CD14-positive monocyte (primary cell): ENCODE results near the gene CCDC34. TPM values are rescaled to one million over a fixed set of nuclear protein-coding genes. Genes with fewer than 3 reads are reported as not detected.

ENCODE experiments used
- DNase-seq, 3 donors: peaks; one replicate each; pipeline ENCODE4 v3.0.0-alpha.2; 2011 to 2022
- H2AFZ ChIP-seq: 2 replicates; pipeline ENCODE4 v1.6.0; 2012; ENCODE audit warnings: mild to moderate bottlenecking, low read depth, low read length, inconsistent platforms; ENCODE audit not compliant: insufficient read depth, poor library complexity, severe bottlenecking
- H3K27ac ChIP-seq, 2 donors: 1 replicate in 1 of 2; 2 replicates in 1 of 2; pipeline ENCODE4 v1.5.1; 2012 to 2013; ENCODE audit warnings: low read length in 2 of 2, control low read depth in 1 of 2, inconsistent platforms in 1 of 2, low read depth in 1 of 2, mild to moderate bottlenecking in 1 of 2
- H3K27me3 ChIP-seq, 2 donors: one replicate each; pipeline versions ENCODE4 v1.6.0 to v1.6.1; 2011 to 2013; ENCODE audit warnings: low read length in 2 of 2; ENCODE audit not compliant: control insufficient read depth in 2 of 2, insufficient read depth in 2 of 2
- H3K36me3 ChIP-seq, 2 donors: replicated peaks in 1 of 2; 1 replicate in 1 of 2; 2 replicates in 1 of 2; pipeline versions ENCODE4 v1.5.1 to v1.6.1; 2012 to 2013; ENCODE audit warnings: low read length in 2 of 2, control low read depth in 1 of 2, inconsistent platforms in 1 of 2, mild to moderate bottlenecking in 1 of 2; ENCODE audit not compliant: insufficient read depth in 2 of 2, control insufficient read depth in 1 of 2
- H3K4me1 ChIP-seq, 2 donors: 1 replicate in 1 of 2; 2 replicates in 1 of 2; pipeline versions ENCODE4 v1.5.1 to v1.6.1; 2012 to 2013; ENCODE audit warnings: low read length in 2 of 2, control low read depth in 1 of 2, inconsistent platforms in 1 of 2, mild to moderate bottlenecking in 1 of 2, moderate library complexity in 1 of 2; ENCODE audit not compliant: insufficient read depth in 2 of 2, control insufficient read depth in 1 of 2
- H3K4me2 ChIP-seq: replicated peaks from 2 replicates; pipeline ENCODE3; 2012; ENCODE audit warnings: low read length, moderate library complexity, mild to moderate bottlenecking; ENCODE audit not compliant: poor library complexity, severe bottlenecking; ENCODE audit errors: extremely low read depth
- H3K4me3 ChIP-seq, 3 experiments: fragments of 200-600 bp in 1 of 3; sonication (generic) in 1 of 3; replicated peaks in 1 of 3; 1 replicate in 2 of 3; 2 replicates in 1 of 3; pipeline ENCODE4 v1.5.1; 2011 to 2013; ENCODE audit warnings: low read length in 3 of 3, mild to moderate bottlenecking in 3 of 3, control low read depth in 2 of 3, low read depth in 2 of 3, inconsistent platforms in 1 of 3, moderate library complexity in 1 of 3
- H3K79me2 ChIP-seq: 2 replicates; pipeline ENCODE4 v1.6.0; 2012; ENCODE audit warnings: mild to moderate bottlenecking, control low read depth, inconsistent platforms, low read length, moderate library complexity; ENCODE audit not compliant: insufficient read depth
- H3K9ac ChIP-seq: 2 replicates; pipeline ENCODE4 v1.6.0; 2017; ENCODE audit warnings: low read length, mild to moderate bottlenecking; ENCODE audit not compliant: insufficient read depth, poor library complexity, severe bottlenecking
- H3K9me3 ChIP-seq, 2 donors: replicated peaks in 1 of 2; 1 replicate in 1 of 2; 2 replicates in 1 of 2; pipeline versions ENCODE4 v1.5.1 to v1.6.1; 2012 to 2013; ENCODE audit warnings: low read length in 2 of 2, control low read depth in 1 of 2; ENCODE audit not compliant: control insufficient read depth in 1 of 2, insufficient read depth in 1 of 2
- H4K20me1 ChIP-seq: 2 replicates; pipeline ENCODE4 v1.6.0; 2012; ENCODE audit warnings: mild to moderate bottlenecking, low read length, control low read depth, moderate library complexity; ENCODE audit not compliant: insufficient read depth
- H3K27ac Mint-ChIP-seq, 7 donors: one replicate each; pipeline ENCODE4 v1.8.0; 2020; ENCODE audit warnings: mild to moderate bottlenecking in 7 of 7, mixed read lengths in 7 of 7, moderate library complexity in 6 of 7, inconsistent platforms in 2 of 7
- H3K27me3 Mint-ChIP-seq, 3 donors: one replicate each; pipeline ENCODE4 v1.8.0; 2021 to 2022; ENCODE audit warnings: low read depth in 3 of 3, mild to moderate bottlenecking in 3 of 3, mixed read lengths in 3 of 3, moderate library complexity in 3 of 3, inconsistent platforms in 1 of 3
- H3K36me3 Mint-ChIP-seq, 2 donors: one replicate each; pipeline ENCODE4 v1.8.0; 2020; ENCODE audit warnings: mixed read lengths in 2 of 2, inconsistent platforms in 1 of 2, mild to moderate bottlenecking in 1 of 2
- H3K4me1 Mint-ChIP-seq: one replicate; pipeline ENCODE4 v1.8.0; 2020; ENCODE audit warnings: mild to moderate bottlenecking, mixed read lengths
- H3K4me3 Mint-ChIP-seq, 2 donors: one replicate each; pipeline ENCODE4 v1.8.0; 2020; ENCODE audit warnings: mild to moderate bottlenecking in 2 of 2, mixed read lengths in 2 of 2, moderate library complexity in 1 of 2
- H3K9me3 Mint-ChIP-seq, 7 donors: one replicate each; pipeline ENCODE4 v1.8.0; 2020 to 2022; ENCODE audit warnings: mixed read lengths in 7 of 7, mild to moderate bottlenecking in 6 of 7, moderate library complexity in 6 of 7, inconsistent platforms in 2 of 7
- CTCF ChIP-seq: fragments of 200-600 bp; IDR thresholded peaks from one replicate; pipeline ENCODE4 v1.8.0; 2022; ENCODE audit warnings: antibody characterized with exemption, mild to moderate bottlenecking
- WGBS: methylation state at CpG from one replicate; pipeline ENCODE4 v1.1.5; 2013; ENCODE audit warnings: missing lambda C conversion rate; ENCODE audit not compliant: insufficient coverage; 5-methylcytosine and 5-hydroxymethylcytosine counted together
- intact Hi-C, 2 donors: fragments of 100-400 bp; cut with micrococcal nuclease; formaldehyde crosslinking; loops; one replicate each; pipeline versions ENCODE4 v1.15.0 to v1.15.1; 2023
- polyA plus RNA-seq, 3 donors: library from polyadenylated mRNA; depleted of rRNA in 1 of 3; unstranded in 2 of 3; stranded (reverse) in 1 of 3; fragments of 300-500 nt in 2 of 3; fragments of >200 nt in 1 of 3; fragmentation: Illumina TruSeq in 2 of 3; gene quantifications; 1 replicate in 2 of 3; 2 replicates in 1 of 3; pipeline ENCODE4 v1.2.3, GENCODE V29; 2012 to 2021

The CCDC34 gene
- polyA plus RNA-seq, 3 donors = 0.08 to 0.11 (median 0.11) TPM

- Histone ChIP-seq H3K4me1 (peaks cover 0 to 3% of the 10 kb centered on the region in 2 donors), H3K36me3 (no peaks in the 10 kb centered on the region), H3K4me2 (no peak overlapping the region), H2AFZ (no peak overlapping the region), H3K27me3 (no peaks in the 10 kb centered on the region), H3K9ac (no peak overlapping the region), H3K4me3 (no peak overlapping the region), H4K20me1 (no peaks in the 10 kb centered on the region), H3K27ac (no peak overlapping the region), H3K79me2 (no peaks in the 10 kb centered on the region), H3K9me3 (no peaks in the 10 kb centered on the region)
- WGBS = 92% methylated on average over 3 of the region's 3 CpGs
- H3K36me3 Mint-ChIP-seq = no peaks in the 10 kb centered on the region
- H3K27ac Mint-ChIP-seq = no peak overlapping the region
- TF ChIP-seq CTCF = no peak
- H3K9me3 Mint-ChIP-seq = peaks cover 0 to 3% (median 0%) of the 10 kb centered on the region in 7 donors
- intact Hi-C loops = no loop called here
- no peak for DNase-seq
- no peaks in the 10 kb centered on the region for H3K27me3 Mint-ChIP-seq
- peaks cover 5% of the 10 kb centered on the region for H3K4me1 Mint-ChIP-seq
- H3K4me3 Mint-ChIP-seq = no peak overlapping the region
These were observed 42.1 kb upstream of the CCDC34 start for GRCh38 chr11:27405134-27405533.

- Histone ChIP-seq H3K27me3 (no peaks in the 10 kb centered on the region), H3K79me2 (no peaks in the 10 kb centered on the region), H3K4me3 (no peak overlapping the region), H3K9ac (no peak overlapping the region), H3K4me2 (no peak overlapping the region), H3K27ac (no peak overlapping the region), H2AFZ (no peak overlapping the region), H3K9me3 (no peaks in the 10 kb centered on the region), H3K36me3 (no peaks in the 10 kb centered on the region), H4K20me1 (no peaks in the 10 kb centered on the region), H3K4me1 (no peaks in the 10 kb centered on the region)
- no peak for TF ChIP-seq CTCF
- H3K36me3 Mint-ChIP-seq = no peaks in the 10 kb centered on the region
- peaks cover under 1% of the 10 kb centered on the region for H3K4me1 Mint-ChIP-seq
- no peaks in the 10 kb centered on the region for H3K27me3 Mint-ChIP-seq
- H3K9me3 Mint-ChIP-seq = peaks cover 0 to 3% (median 0%) of the 10 kb centered on the region in 7 donors
- no peak for DNase-seq
- intact Hi-C loops = no loop called here
- WGBS = 90% methylated on average over 1 of the region's 2 CpGs
- H3K27ac Mint-ChIP-seq = no peak overlapping the region
- no peak overlapping the region for H3K4me3 Mint-ChIP-seq
These were observed 41.4 kb upstream of the CCDC34 start for GRCh38 chr11:27404427-27404826.
